ENCODE measurements around the gene SDHAF3.

DNA sequence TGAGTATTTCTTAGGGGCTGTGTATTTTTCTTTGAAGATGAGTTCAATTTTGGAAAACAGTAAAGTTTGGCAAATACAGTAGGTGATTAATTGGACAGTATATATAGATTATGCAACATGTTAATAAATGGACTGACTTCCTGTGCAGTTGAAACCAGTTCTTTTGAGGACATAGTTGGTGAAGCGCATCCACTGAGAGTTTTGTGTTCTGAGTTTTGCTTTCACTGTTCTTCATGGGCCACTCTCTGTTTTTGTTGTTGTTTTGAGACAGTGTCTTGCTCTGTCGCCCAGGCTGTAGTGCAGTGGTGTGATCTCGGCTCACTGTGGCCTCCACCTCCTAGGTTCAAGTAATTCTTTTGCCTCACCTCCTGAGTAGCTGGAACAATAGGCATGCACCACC is 109.0 kb downstream of the SDHAF3 start:
- TF ChIP-seq SMC3 (conservative IDR thresholded peaks at IDR 0.05; ENCODE audit: poor library complexity) (no peak), EP300 (conservative IDR thresholded peaks at IDR 0.05; ENCODE audit: poor library complexity, severe bottlenecking) (no peak), CTCF (IDR thresholded peaks at IDR 0.05; ENCODE audit: poor library complexity, severe bottlenecking) (no peak), POLR2AphosphoS5 (IDR thresholded peaks at IDR 0.05) (no peak), EZH2 (IDR thresholded peaks at IDR 0.05; ENCODE audit: borderline replicate concordance, insufficient read depth, low read length, poor library complexity, severe bottlenecking) (no peak), MXI1 (conservative IDR thresholded peaks at IDR 0.05; ENCODE audit: poor library complexity, severe bottlenecking) (no peak), TAF1 (IDR thresholded peaks at IDR 0.05; ENCODE audit: low read depth) (no peak), RAD21 (conservative IDR thresholded peaks at IDR 0.05) (no peak)
